GM18907 (cell line): ENCODE measurements around the gene BCAR3.

Experiments
- ATAC-seq: cut with Tn5 transposase; IDR thresholded peaks from one replicate; pipeline ENCODE4 v1.9.1; 2021; ENCODE audit warnings: mild to moderate bottlenecking, moderate library complexity; ENCODE audit not compliant: unreplicated experiment

The BCAR3 gene

DNA sequence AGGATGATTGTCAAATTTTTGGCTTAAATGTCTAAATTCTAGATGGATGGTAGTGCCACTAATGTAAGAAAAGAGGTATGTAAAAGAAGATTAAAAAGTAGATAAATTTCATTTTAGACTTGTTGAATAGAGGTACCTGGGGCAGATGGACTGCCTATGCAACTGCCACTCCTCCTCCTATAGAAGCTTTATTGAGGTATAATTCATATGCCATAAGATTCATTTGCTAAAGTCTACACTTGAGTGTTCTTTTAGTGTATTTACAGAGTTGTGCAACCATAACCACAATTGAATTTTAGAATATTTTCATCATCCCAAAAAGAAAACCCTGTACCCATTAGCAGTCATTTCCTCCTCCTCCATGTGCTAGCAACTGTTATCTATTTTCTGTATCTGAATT, 163.1 kb downstream of the BCAR3 start:
- ATAC-seq = no peak

DNA sequence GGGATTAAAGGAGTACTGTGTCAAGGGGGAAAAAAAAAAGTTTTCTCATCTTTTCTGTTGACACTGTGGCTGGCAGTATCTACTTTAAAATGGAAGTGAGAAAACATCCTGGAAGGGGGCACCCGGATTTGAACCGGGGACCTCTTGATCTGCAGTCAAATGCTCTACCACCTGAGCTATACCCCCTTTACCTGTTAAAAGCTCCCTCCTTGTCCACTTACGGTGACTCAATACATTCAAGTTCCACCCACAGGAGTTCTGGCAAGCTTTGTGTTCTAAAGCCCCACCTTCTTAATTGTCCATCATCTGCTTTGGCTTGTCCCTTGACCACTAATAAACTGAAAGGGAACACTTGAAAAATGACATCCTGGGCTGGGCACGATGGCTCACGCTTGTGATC, 165.5 kb downstream of the BCAR3 start:
- ATAC-seq = no peak
